DMS53 (cell line): ENCODE data around the gene FBXW8.

Experiments used
- DNase-seq: peaks from one replicate; lab custom pipeline; 2025; lab: John Stamatoyannopoulos, UW

Gene FBXW8

GRCh38 chr12:117080661-117081144, 170.0 kb downstream of the FBXW8 start:
- DNase-seq, result no peak
